A549 (cell line): Measurements from ENCODE around the gene VAPA. TPM values are rescaled to one million over a fixed set of nuclear protein-coding genes. Genes with fewer than 3 reads are reported as not detected.
A peak's percentile ranks its signal among the peaks of the same experiment; 100 is the strongest.

Source experiments
- ATAC-seq, 2 experiments: fragments of 200-7000 bp in 1 of 2; fragments of >200 bp in 1 of 2; cut with Nextera tagmentation in 1 of 2; cut with Tn5 transposase in 1 of 2; 3 replicates each; pipeline versions ENCODE4 v1.8.0 to v1.9.1; 2018 to 2020; ENCODE audit warnings: mild to moderate bottlenecking in 1 of 2, moderate library complexity in 1 of 2
- CTCF ChIA-PET: fragments of 300-600 bp; sonication (Branson Sonifier 250); formaldehyde crosslinking; extraction: SDS; loops from one replicate; lab custom pipeline; 2021; ENCODE audit warnings: antibody characterized with exemption, inconsistent platforms; lab: Yijun Ruan, JAX
- POLR2A ChIA-PET: fragments of 350-600 bp; formaldehyde crosslinking; extraction: SDS; loops from one replicate; lab custom pipeline; 2021; ENCODE audit warnings: antibody characterized with exemption, inconsistent platforms; lab: Yijun Ruan, JAX
- DNase-seq, 2 experiments: peaks; one replicate each; pipeline versions ENCODE4 v3.0.0 to v3.0.0-alpha.2; 2011 to 2016; ENCODE audit warnings: low read depth in 1 of 2, low spot score in 1 of 2
- FAIRE-seq: peaks from 2 replicates; lab custom pipeline; 2011; peaks lifted over from hg19 to GRCh38; lab: Jason Lieb, UNC
- H3K27ac ChIP-seq, 2 experiments: fragments of >200 bp; sonication (Bioruptor Twin); formaldehyde crosslinking; 3 replicates each; pipeline ENCODE4 v1.5.1; 2016 to 2017
- H3K4me1 ChIP-seq: fragments of >200 bp; sonication (Bioruptor Twin); formaldehyde crosslinking; 3 replicates; pipeline ENCODE4 v1.6.1; 2016
- H3K4me2 ChIP-seq: fragments of >200 bp; sonication (Bioruptor Twin); formaldehyde crosslinking; 3 replicates; pipeline ENCODE4 v1.6.1; 2016
- H3K4me3 ChIP-seq: fragments of >200 bp; sonication (Bioruptor Twin); formaldehyde crosslinking; 3 replicates; pipeline ENCODE4 v1.5.1; 2016
- H3K9me3 ChIP-seq: fragments of >200 bp; sonication (Bioruptor Twin); formaldehyde crosslinking; 3 replicates; pipeline ENCODE4 v1.6.1; 2016
- BHLHE40 ChIP-seq: IDR thresholded peaks from 2 replicates; pipeline ENCODE4 v1.6.1; 2012; ENCODE audit warnings: low read depth, low read length, inconsistent platforms
- CEBPB ChIP-seq, 2 experiments: fragments of >200 bp in 1 of 2; sonication (Bioruptor Twin) in 1 of 2; formaldehyde crosslinking in 1 of 2; IDR thresholded peaks; 2 replicates each; pipeline ENCODE4 v1.6.1; 2012 to 2016
- E2F6 ChIP-seq: IDR thresholded peaks from 2 replicates; pipeline ENCODE4 v1.6.1; 2012; ENCODE audit warnings: low read depth, borderline replicate concordance
- EHF ChIP-seq: fragments of 250-450 bp; sonication (Bioruptor Pico); IDR thresholded peaks from 2 replicates; pipeline ENCODE4 v1.5.0; 2020; ENCODE audit warnings: mild to moderate bottlenecking
- ESRRA ChIP-seq: fragments of 150-350 bp; IDR thresholded peaks from 2 replicates; pipeline ENCODE4 v1.6.1; 2014; ENCODE audit warnings: mild to moderate bottlenecking, low read length, borderline replicate concordance
- FOSL2 ChIP-seq, 2 experiments: fragments of 450-650 bp in 1 of 2; fragments of >200 bp in 1 of 2; sonication (Bioruptor Twin) in 1 of 2; formaldehyde crosslinking; IDR thresholded peaks; 2 replicates each; pipeline versions ENCODE4 v1.5.0 to v1.6.1; 2016 to 2020; ENCODE audit warnings: mild to moderate bottlenecking in 1 of 2, moderate library complexity in 1 of 2
- HEYL ChIP-seq: fragments of 250-450 bp; sonication (Bioruptor Pico); IDR thresholded peaks from 2 replicates; pipeline ENCODE4 v1.8.0; 2021; ENCODE audit warnings: mild to moderate bottlenecking, moderate library complexity
- HMGXB4 ChIP-seq: fragments of 250-450 bp; sonication (Bioruptor Pico); IDR thresholded peaks from 2 replicates; pipeline ENCODE4 v1.5.0; 2021; ENCODE audit warnings: mild to moderate bottlenecking, moderate library complexity, borderline replicate concordance
- JUN ChIP-seq, 2 experiments: fragments of >200 bp; sonication (Bioruptor Twin); formaldehyde crosslinking; IDR thresholded peaks; 2 replicates in 1 of 2; 3 replicates in 1 of 2; pipeline ENCODE4 v1.6.1; 2016 to 2017
- KDM1A ChIP-seq: fragments of 200-600 bp; sonication (generic); IDR thresholded peaks from 2 replicates; pipeline ENCODE4 v1.6.1; 2016; ENCODE audit warnings: low read depth, mild to moderate bottlenecking
- MAFK ChIP-seq: fragments of 450-650 bp; IDR thresholded peaks from 2 replicates; pipeline ENCODE4 v1.6.1; 2014; ENCODE audit not compliant: partially characterized antibody
- NFE2L2 ChIP-seq: fragments of 150-350 bp; conservative IDR thresholded peaks from 2 replicates; pipeline ENCODE4 v1.6.1; 2014; ENCODE audit warnings: low read length
- NPAS2 ChIP-seq: fragments of 250-450 bp; sonication (Bioruptor Pico); IDR thresholded peaks from 2 replicates; pipeline ENCODE4 v1.8.0; 2022; ENCODE audit warnings: mild to moderate bottlenecking, moderate library complexity, borderline replicate concordance
- NR3C1 ChIP-seq: fragments of >200 bp; sonication (Bioruptor Twin); formaldehyde crosslinking; IDR thresholded peaks from 3 replicates; pipeline ENCODE4 v1.6.1; 2017
- RARB ChIP-seq: fragments of 250-450 bp; sonication (Bioruptor Pico); IDR thresholded peaks from 2 replicates; pipeline ENCODE4 v1.8.0; 2021; ENCODE audit warnings: mild to moderate bottlenecking, moderate library complexity
- RFX5 ChIP-seq: fragments of 450-650 bp; IDR thresholded peaks from 2 replicates; pipeline ENCODE4 v1.7.1; 2014; ENCODE audit warnings: antibody characterized with exemption, mild to moderate bottlenecking, moderate library complexity
- SREBF2 ChIP-seq: fragments of 450-650 bp; IDR thresholded peaks from 2 replicates; pipeline ENCODE4 v1.6.1; 2014; ENCODE audit warnings: mild to moderate bottlenecking, moderate library complexity
- TFCP2L1 ChIP-seq: fragments of 250-450 bp; sonication (Bioruptor Pico); IDR thresholded peaks from 2 replicates; pipeline ENCODE4 v1.5.0; 2021; ENCODE audit warnings: mild to moderate bottlenecking
- ZC3H11A ChIP-seq: fragments of 450-650 bp; IDR thresholded peaks from 2 replicates; pipeline ENCODE4 v1.6.1; 2014; ENCODE audit warnings: antibody characterized with exemption, mild to moderate bottlenecking
- ZFP36 ChIP-seq: fragments of 450-650 bp; IDR thresholded peaks from 2 replicates; pipeline ENCODE4 v1.6.1; 2014; ENCODE audit warnings: borderline replicate concordance; ENCODE audit not compliant: partially characterized antibody
- ZNF302 ChIP-seq: fragments of 250-450 bp; sonication (Bioruptor Pico); IDR thresholded peaks from 2 replicates; pipeline ENCODE4 v1.9.0; 2021; ENCODE audit warnings: inconsistent platforms, mild to moderate bottlenecking, moderate library complexity
- WGBS: methylation state at CpG from one replicate; pipeline ENCODE4 v1.1.6; 2017; ENCODE audit errors: missing lambda C conversion rate; 5-methylcytosine and 5-hydroxymethylcytosine counted together
- polyA plus RNA-seq, 4 experiments: library from polyadenylated mRNA; depleted of rRNA in 3 of 4; stranded (reverse); fragments of >200 nt; fragmentation: RNase III in 1 of 4; extraction: RNeasy Plus Mini Kit Qiagen cat#74134 plus additional on column Dnase treatment in 1 of 4; gene quantifications; 2 replicates in 3 of 4; 3 replicates in 1 of 4; pipeline ENCODE4 v1.2.3, GENCODE V29; 2011 to 2017
- TF ChIP-seq, protein P1 (sequence below): fragments of 250-450 bp; sonication (Bioruptor Pico); IDR thresholded peaks from 2 replicates; pipeline ENCODE4 v1.5.0; 2020; ENCODE audit warnings: low read depth, mild to moderate bottlenecking, moderate library complexity
- TF ChIP-seq, protein P2 (sequence below): fragments of 150-350 bp; IDR thresholded peaks from 2 replicates; pipeline ENCODE4 v1.6.1; 2014; ENCODE audit warnings: low read depth, mild to moderate bottlenecking, low read length
- TF ChIP-seq, protein P3 (sequence below): fragments of >200 bp; sonication (Bioruptor Twin); formaldehyde crosslinking; IDR thresholded peaks from 3 replicates; pipeline ENCODE4 v1.6.1; 2016

VAPA gene
- polyA plus RNA-seq, 2 of the 4 experiments (the other 2 are of a cell fraction): 161 to 391 TPM

GRCh38 chr18:9878095-9878494 is 35.7 kb upstream of the VAPA start (continued):
- no peak for TF ChIP-seq MAFK

- no peak for DNase-seq
- CTCF ChIA-PET: no interaction called here
- peaks cover 27% of the 10 kb centered on the region for H3K4me1 ChIP-seq
- FAIRE-seq: no peak
- no peak for TF ChIP-seq E2F6
- TF ChIP-seq TFCP2L1: no peak
- TF ChIP-seq, protein P1, sequence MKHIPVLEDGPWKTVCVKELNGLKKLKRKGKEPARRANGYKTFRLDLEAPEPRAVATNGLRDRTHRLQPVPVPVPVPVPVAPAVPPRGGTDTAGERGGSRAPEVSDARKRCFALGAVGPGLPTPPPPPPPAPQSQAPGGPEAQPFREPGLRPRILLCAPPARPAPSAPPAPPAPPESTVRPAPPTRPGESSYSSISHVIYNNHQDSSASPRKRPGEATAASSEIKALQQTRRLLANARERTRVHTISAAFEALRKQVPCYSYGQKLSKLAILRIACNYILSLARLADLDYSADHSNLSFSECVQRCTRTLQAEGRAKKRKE (CRISPR knock-in tag): no peak
- TF ChIP-seq HEYL (CRISPR knock-in tag): no peak
- no peak for TF ChIP-seq ZNF302 (CRISPR knock-in tag)
- TF ChIP-seq HMGXB4 (CRISPR knock-in tag): no peak
- TF ChIP-seq EHF: no peak
- TF ChIP-seq ZC3H11A: no peak
- no peak for TF ChIP-seq NPAS2 (CRISPR knock-in tag)
- no peak for TF ChIP-seq RARB
- TF ChIP-seq SREBF2: no peak
- no peak for TF ChIP-seq NR3C1
- no peak for TF ChIP-seq FOSL2 (IDR thresholded peaks at IDR 0.05)
- TF ChIP-seq FOSL2 (CRISPR knock-in tag; IDR thresholded peaks at IDR 0.05): no peak
- TF ChIP-seq, protein P2, sequence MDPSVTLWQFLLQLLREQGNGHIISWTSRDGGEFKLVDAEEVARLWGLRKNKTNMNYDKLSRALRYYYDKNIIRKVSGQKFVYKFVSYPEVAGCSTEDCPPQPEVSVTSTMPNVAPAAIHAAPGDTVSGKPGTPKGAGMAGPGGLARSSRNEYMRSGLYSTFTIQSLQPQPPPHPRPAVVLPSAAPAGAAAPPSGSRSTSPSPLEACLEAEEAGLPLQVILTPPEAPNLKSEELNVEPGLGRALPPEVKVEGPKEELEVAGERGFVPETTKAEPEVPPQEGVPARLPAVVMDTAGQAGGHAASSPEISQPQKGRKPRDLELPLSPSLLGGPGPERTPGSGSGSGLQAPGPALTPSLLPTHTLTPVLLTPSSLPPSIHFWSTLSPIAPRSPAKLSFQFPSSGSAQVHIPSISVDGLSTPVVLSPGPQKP: no peak
- no peak for TF ChIP-seq JUN (IDR thresholded peaks at IDR 0.05)
- TF ChIP-seq RFX5: no peak
- TF ChIP-seq, protein P3, sequence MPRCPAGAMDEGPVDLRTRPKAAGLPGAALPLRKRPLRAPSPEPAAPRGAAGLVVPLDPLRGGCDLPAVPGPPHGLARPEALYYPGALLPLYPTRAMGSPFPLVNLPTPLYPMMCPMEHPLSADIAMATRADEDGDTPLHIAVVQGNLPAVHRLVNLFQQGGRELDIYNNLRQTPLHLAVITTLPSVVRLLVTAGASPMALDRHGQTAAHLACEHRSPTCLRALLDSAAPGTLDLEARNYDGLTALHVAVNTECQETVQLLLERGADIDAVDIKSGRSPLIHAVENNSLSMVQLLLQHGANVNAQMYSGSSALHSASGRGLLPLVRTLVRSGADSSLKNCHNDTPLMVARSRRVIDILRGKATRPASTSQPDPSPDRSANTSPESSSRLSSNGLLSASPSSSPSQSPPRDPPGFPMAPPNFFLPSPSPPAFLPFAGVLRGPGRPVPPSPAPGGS: no peak
- no peak for TF ChIP-seq KDM1A
- TF ChIP-seq, all 56 proteins: peak for 0
- no peak for ATAC-seq
- Histone ChIP-seq H3K4me2 (no peak overlapping the region), H3K27ac (peak overlapping the region; percentile 4 to 72; a peak in 4 of 6 replicates), H3K9me3 (no peaks in the 10 kb centered on the region), H3K4me3 (no peak overlapping the region)
- 88% methylated on average over 6 of the region's 6 CpGs for WGBS
- POLR2A ChIA-PET: no interaction called here
Measured at GRCh38 chr18:9878783-9879242, 35.0 kb upstream of the VAPA start.

DNA sequence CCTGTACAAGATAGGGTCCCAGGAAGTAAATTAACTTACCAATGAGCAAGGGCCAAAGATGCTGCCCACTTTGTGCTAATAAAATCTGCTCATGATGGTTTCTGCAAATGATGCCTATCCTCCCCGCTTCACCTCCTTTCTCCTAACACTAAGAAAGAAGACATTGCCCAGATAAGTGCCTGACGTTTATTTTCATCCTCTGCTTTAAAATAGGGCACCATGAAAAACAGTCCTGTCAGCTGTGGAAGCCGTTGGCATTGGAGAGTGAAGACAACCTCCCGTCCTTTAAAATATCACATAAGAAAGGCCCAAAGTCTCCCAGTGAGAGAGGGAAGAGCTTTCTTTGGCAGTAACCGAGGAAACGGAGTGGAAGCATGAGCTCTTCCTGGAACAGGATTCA is 29.7 kb upstream of the VAPA start:
- Histone ChIP-seq H3K9me3 (no peaks in the 10 kb centered on the region), H3K27ac (no peak overlapping the region), H3K4me2 (no peak overlapping the region), H3K4me3 (no peak overlapping the region), H3K4me1 (no peaks in the 10 kb centered on the region)
- WGBS: 85% methylated on average over 6 of the region's 6 CpGs
- no peak for TF ChIP-seq ZFP36
- no peak for TF ChIP-seq CEBPB (IDR thresholded peaks at IDR 0.05)
- TF ChIP-seq NFE2L2: no peak
- no peak for TF ChIP-seq ESRRA
- TF ChIP-seq BHLHE40: no peak
- no peak for ATAC-seq
- CTCF ChIA-PET: interaction anchor here (1.2 kb wide), 1 partner anchor 9 kb away, joined by 3 read pairs; no protein-coding TSS in a partner anchor
- POLR2A ChIA-PET: no interaction called here
- DNase-seq: no peak
- FAIRE-seq: no peak
